Neuronal stem cell (in vitro differentiated cells): ENCODE data around the gene TRPC4AP. TPM values are rescaled to one million over a fixed set of nuclear protein-coding genes. Genes with fewer than 3 reads are reported as not detected.

Source experiments
- small RNA-seq: library from polyadenylated mRNA; stranded (forward); fragments of <200 nt; extraction: miRNeasy Mini kit (QIAGEN cat#:217004); gene quantifications from one replicate; pipeline ENCODE3, GENCODE V24; 2013; ENCODE audit not compliant: insufficient read depth

The TRPC4AP gene

Small RNA genes within 50 kb of the gene (small RNA-seq; reads per million reads assigned to genes)
- gene MIR499A (3.5 reads per million), gene RF00275 (not detected), gene RNU6-407P (not detected)
